22Rv1 (cell line): ENCODE results near the gene TTLL5.

Experiments
- ZFX ChIP-seq: fragments of 450-650 bp; IDR thresholded peaks from 2 replicates; pipeline ENCODE4 v1.6.1; 2017; ENCODE audit warnings: antibody characterized with exemption, borderline replicate concordance
- TF ChIP-seq, protein P1 (sequence below): fragments of 450-650 bp; IDR thresholded peaks from 2 replicates; pipeline ENCODE4 v1.5.1; 2017; ENCODE audit warnings: mild to moderate bottlenecking

- TF ChIP-seq, protein P1, sequence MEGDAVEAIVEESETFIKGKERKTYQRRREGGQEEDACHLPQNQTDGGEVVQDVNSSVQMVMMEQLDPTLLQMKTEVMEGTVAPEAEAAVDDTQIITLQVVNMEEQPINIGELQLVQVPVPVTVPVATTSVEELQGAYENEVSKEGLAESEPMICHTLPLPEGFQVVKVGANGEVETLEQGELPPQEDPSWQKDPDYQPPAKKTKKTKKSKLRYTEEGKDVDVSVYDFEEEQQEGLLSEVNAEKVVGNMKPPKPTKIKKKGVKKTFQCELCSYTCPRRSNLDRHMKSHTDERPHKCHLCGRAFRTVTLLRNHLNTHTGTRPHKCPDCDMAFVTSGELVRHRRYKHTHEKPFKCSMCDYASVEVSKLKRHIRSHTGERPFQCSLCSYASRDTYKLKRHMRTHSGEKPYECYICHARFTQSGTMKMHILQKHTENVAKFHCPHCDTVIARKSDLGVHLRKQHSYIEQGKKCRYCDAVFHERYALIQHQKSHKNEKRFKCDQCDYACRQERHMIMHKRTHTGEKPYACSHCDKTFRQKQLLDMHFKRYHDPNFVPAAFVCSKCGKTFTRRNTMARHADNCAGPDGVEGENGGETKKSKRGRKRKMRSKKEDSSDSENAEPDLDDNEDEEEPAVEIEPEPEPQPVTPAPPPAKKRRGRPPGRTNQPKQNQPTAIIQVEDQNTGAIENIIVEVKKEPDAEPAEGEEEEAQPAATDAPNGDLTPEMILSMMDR = no peak
- no peak for TF ChIP-seq ZFX
Observed at GRCh38 chr14:75715926-75716780, 55.1 kb downstream of the TTLL5 start.
